Measurements from ENCODE around the gene PDE8B.

Gene PDE8B

DNA sequence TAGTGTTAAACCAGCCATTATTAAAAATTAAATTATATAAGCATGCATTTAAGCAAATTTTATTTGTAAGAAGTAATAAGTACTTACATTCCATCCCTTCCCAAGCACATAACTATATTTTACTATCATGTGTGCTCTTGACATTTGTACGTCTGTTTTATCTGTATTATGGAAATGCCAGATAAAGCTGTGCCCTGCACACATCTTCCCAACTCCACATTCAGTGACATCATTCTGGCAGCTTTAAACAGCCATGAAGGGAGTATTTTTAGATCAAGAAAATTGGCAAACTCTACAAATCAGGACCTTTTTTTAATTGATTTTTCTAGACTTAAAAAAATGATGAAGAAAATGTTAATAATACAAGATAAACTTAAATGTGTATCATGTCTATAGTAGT lies 150.5 kb downstream of the PDE8B start:
- H4K12ac ChIP-seq (ENCODE audit: low read depth, low read length) = no peak overlapping the region
- no peak overlapping the region for H3K14ac ChIP-seq (ENCODE audit: low read length)
- no peaks in the 10 kb centered on the region for H3K9me3 ChIP-seq (ENCODE audit: insufficient read depth, low read depth, low read length)
- WGBS (ENCODE audit: extremely low coverage, insufficient coverage, insufficient read length) = no CpG with 5 or more reads among the region's 1 CpG
- no peak overlapping the region for H2BK5ac ChIP-seq (ENCODE audit: low read depth, low read length, poor library complexity)
- no peak for DNase-seq
- H3K23ac ChIP-seq (ENCODE audit: low read length) = no peak overlapping the region
- H3K79me1 ChIP-seq (ENCODE audit: low read length) = no peaks in the 10 kb centered on the region
- H3K4ac ChIP-seq (ENCODE audit: low read depth, low read length) = no peak overlapping the region
- no peak overlapping the region for H3K18ac ChIP-seq (ENCODE audit: low read length)
- no peak overlapping the region for H3K4me2 ChIP-seq (ENCODE audit: low read length)
- no peak overlapping the region for H2AK5ac ChIP-seq (ENCODE audit: low read length)
- no peak overlapping the region for H4K91ac ChIP-seq (ENCODE audit: low read depth, low read length)
- H3K79me2 ChIP-seq (ENCODE audit: control insufficient read depth, insufficient read depth, low read length, poor library complexity) = no peaks in the 10 kb centered on the region
- H2BK120ac ChIP-seq (ENCODE audit: insufficient read depth, low read length, poor library complexity) = no peak overlapping the region
- H4K8ac ChIP-seq (ENCODE audit: low read depth, low read length) = no peak overlapping the region
- H2AFZ ChIP-seq (ENCODE audit: insufficient read depth, low read length, poor library complexity) = no peak overlapping the region
- no peak overlapping the region for H3K27ac ChIP-seq (ENCODE audit: low read depth, low read length)
- H2BK12ac ChIP-seq (ENCODE audit: low read length) = no peak overlapping the region
- H3K4me1 ChIP-seq (ENCODE audit: control insufficient read depth in 1 of 2, insufficient read depth in 2 of 2, low read length in 2 of 2) = peaks cover 0 to 7% of the 10 kb centered on the region in 2 experiments
- no peaks in the 10 kb centered on the region for H3K36me3 ChIP-seq (ENCODE audit: control insufficient read depth in 1 of 2, insufficient read depth in 2 of 2, low read length in 2 of 2)
- no peaks in the 10 kb centered on the region for H3K27me3 ChIP-seq (ENCODE audit: insufficient read depth, low read length)
- H3K4me3 ChIP-seq (ENCODE audit: low read depth, low read length) = no peak overlapping the region
- H3K9ac ChIP-seq (ENCODE audit: low read length) = no peak overlapping the region

- Histone ChIP-seq H3K4me3 (ENCODE audit: low read depth, low read length) (no peak overlapping the region), H3K9ac (ENCODE audit: low read length) (no peak overlapping the region), H3K9me3 (ENCODE audit: insufficient read depth, low read depth, low read length) (no peaks in the 10 kb centered on the region), H2BK120ac (ENCODE audit: insufficient read depth, low read length, poor library complexity) (no peak overlapping the region), H3K27ac (ENCODE audit: low read depth, low read length) (no peak overlapping the region), H2BK12ac (ENCODE audit: low read length) (no peak overlapping the region), H3K14ac (ENCODE audit: low read length) (no peak overlapping the region), H3K79me2 (ENCODE audit: control insufficient read depth, insufficient read depth, low read length, poor library complexity) (no peaks in the 10 kb centered on the region), H3K36me3 (ENCODE audit: control insufficient read depth in 1 of 2, insufficient read depth in 2 of 2, low read length in 2 of 2) (no peaks in the 10 kb centered on the region), H3K4me1 (ENCODE audit: control insufficient read depth in 1 of 2, insufficient read depth in 2 of 2, low read length in 2 of 2) (no peaks in the 10 kb centered on the region), H3K4me2 (ENCODE audit: low read length) (no peak overlapping the region), H4K8ac (ENCODE audit: low read depth, low read length) (no peak overlapping the region), H3K4ac (ENCODE audit: low read depth, low read length) (no peak overlapping the region), H2BK5ac (ENCODE audit: low read depth, low read length, poor library complexity) (no peak overlapping the region), H3K27me3 (ENCODE audit: insufficient read depth, low read length) (no peaks in the 10 kb centered on the region), H2AK5ac (ENCODE audit: low read length) (no peak overlapping the region), H4K12ac (ENCODE audit: low read depth, low read length) (no peak overlapping the region), H3K23ac (ENCODE audit: low read length) (no peak overlapping the region), H3K79me1 (ENCODE audit: low read length) (no peaks in the 10 kb centered on the region), H4K91ac (ENCODE audit: low read depth, low read length) (no peak overlapping the region), H3K18ac (ENCODE audit: low read length) (no peak overlapping the region), H2AFZ (ENCODE audit: insufficient read depth, low read length, poor library complexity) (no peak overlapping the region)
- DNase-seq = no peak
- WGBS (ENCODE audit: extremely low coverage, insufficient coverage, insufficient read length) = no CpG with 5 or more reads among the region's 5 CpGs
Observed at GRCh38 chr5:77366717-77367500, 156.4 kb downstream of the PDE8B start.

DNA sequence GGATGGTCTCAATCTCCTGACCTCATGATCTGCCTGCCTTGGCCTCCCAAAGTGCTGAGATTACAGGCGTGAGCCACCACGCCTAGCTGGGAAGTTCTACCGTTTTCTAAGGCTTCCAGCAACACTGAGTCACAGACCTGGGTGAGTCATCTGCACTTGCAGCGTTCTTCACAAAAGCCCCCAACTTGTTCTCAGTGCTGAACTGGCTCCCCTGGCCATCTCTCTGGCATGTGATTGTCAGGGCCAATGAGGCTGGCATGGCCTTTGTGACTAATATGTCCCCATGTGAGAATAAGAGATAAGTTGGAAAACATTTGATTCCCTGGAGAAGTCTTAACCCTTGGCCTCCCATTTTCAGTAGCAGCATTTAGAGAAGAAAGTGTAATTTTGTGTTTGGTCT lies 157.3 kb downstream of the PDE8B start:
- Histone ChIP-seq H3K18ac (ENCODE audit: low read length) (no peak overlapping the region), H3K79me2 (ENCODE audit: control insufficient read depth, insufficient read depth, low read length, poor library complexity) (no peaks in the 10 kb centered on the region), H3K4ac (ENCODE audit: low read depth, low read length) (no peak overlapping the region), H2BK12ac (ENCODE audit: low read length) (no peak overlapping the region), H2AFZ (ENCODE audit: insufficient read depth, low read length, poor library complexity) (no peak overlapping the region), H2AK5ac (ENCODE audit: low read length) (no peak overlapping the region), H3K4me2 (ENCODE audit: low read length) (no peak overlapping the region), H3K4me3 (ENCODE audit: low read depth, low read length) (no peak overlapping the region), H3K36me3 (ENCODE audit: control insufficient read depth in 1 of 2, insufficient read depth in 2 of 2, low read length in 2 of 2) (no peaks in the 10 kb centered on the region), H3K27me3 (ENCODE audit: insufficient read depth, low read length) (no peaks in the 10 kb centered on the region), H3K4me1 (ENCODE audit: control insufficient read depth in 1 of 2, insufficient read depth in 2 of 2, low read length in 2 of 2) (no peaks in the 10 kb centered on the region), H3K79me1 (ENCODE audit: low read length) (no peaks in the 10 kb centered on the region), H3K23ac (ENCODE audit: low read length) (no peak overlapping the region), H4K91ac (ENCODE audit: low read depth, low read length) (no peak overlapping the region), H4K8ac (ENCODE audit: low read depth, low read length) (no peak overlapping the region), H3K27ac (ENCODE audit: low read depth, low read length) (no peak overlapping the region), H3K14ac (ENCODE audit: low read length) (no peak overlapping the region), H2BK5ac (ENCODE audit: low read depth, low read length, poor library complexity) (no peak overlapping the region), H4K12ac (ENCODE audit: low read depth, low read length) (no peak overlapping the region), H2BK120ac (ENCODE audit: insufficient read depth, low read length, poor library complexity) (no peak overlapping the region), H3K9me3 (ENCODE audit: insufficient read depth, low read depth, low read length) (no peaks in the 10 kb centered on the region), H3K9ac (ENCODE audit: low read length) (no peak overlapping the region)
- WGBS (ENCODE audit: extremely low coverage, insufficient coverage, insufficient read length) = no CpG with 5 or more reads among the region's 4 CpGs
- DNase-seq = peak; percentile 59 to 62

DNA sequence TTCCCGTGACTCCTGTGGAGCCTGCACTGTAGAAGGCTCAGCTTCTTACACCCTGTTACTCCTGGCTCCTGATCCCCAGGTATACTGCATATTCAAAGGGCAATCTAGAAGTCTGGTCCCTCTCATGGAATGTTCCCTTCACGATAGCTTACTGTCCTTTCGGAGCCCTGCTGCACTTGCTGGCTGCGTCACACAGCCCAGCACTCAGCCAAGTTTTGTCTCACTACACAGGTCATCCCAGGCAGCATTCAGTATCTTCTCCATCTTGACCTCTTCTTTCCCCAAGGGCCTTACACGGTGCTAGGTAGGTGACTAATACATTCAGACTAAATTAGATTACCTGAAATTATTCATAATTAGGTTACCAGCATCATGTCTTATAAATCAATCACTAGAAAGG lies 157.9 kb downstream of the PDE8B start:
- DNase-seq = no peak
- Histone ChIP-seq H2AFZ (ENCODE audit: insufficient read depth, low read length, poor library complexity) (no peak overlapping the region), H3K9me3 (ENCODE audit: insufficient read depth, low read depth, low read length) (no peaks in the 10 kb centered on the region), H3K4me1 (ENCODE audit: control insufficient read depth in 1 of 2, insufficient read depth in 2 of 2, low read length in 2 of 2) (no peaks in the 10 kb centered on the region), H2AK5ac (ENCODE audit: low read length) (no peak overlapping the region), H3K79me2 (ENCODE audit: control insufficient read depth, insufficient read depth, low read length, poor library complexity) (no peaks in the 10 kb centered on the region), H3K23ac (ENCODE audit: low read length) (peak overlapping the region; percentile 69), H4K91ac (ENCODE audit: low read depth, low read length) (no peak overlapping the region), H3K9ac (ENCODE audit: low read length) (no peak overlapping the region), H3K14ac (ENCODE audit: low read length) (no peak overlapping the region), H2BK5ac (ENCODE audit: low read depth, low read length, poor library complexity) (no peak overlapping the region), H3K36me3 (ENCODE audit: control insufficient read depth in 1 of 2, insufficient read depth in 2 of 2, low read length in 2 of 2) (no peaks in the 10 kb centered on the region), H3K4me2 (ENCODE audit: low read length) (no peak overlapping the region), H3K18ac (ENCODE audit: low read length) (no peak overlapping the region), H2BK12ac (ENCODE audit: low read length) (no peak overlapping the region), H3K27ac (ENCODE audit: low read depth, low read length) (no peak overlapping the region), H4K8ac (ENCODE audit: low read depth, low read length) (no peak overlapping the region), H3K79me1 (ENCODE audit: low read length) (no peaks in the 10 kb centered on the region), H3K27me3 (ENCODE audit: insufficient read depth, low read length) (no peaks in the 10 kb centered on the region), H3K4ac (ENCODE audit: low read depth, low read length) (no peak overlapping the region), H2BK120ac (ENCODE audit: insufficient read depth, low read length, poor library complexity) (no peak overlapping the region), H4K12ac (ENCODE audit: low read depth, low read length) (no peak overlapping the region), H3K4me3 (ENCODE audit: low read depth, low read length) (no peak overlapping the region)
- WGBS (ENCODE audit: extremely low coverage, insufficient coverage, insufficient read length) = no CpG with 5 or more reads among the region's 5 CpGs

Measured in trophoblast cell (in vitro differentiated cells and primary cell).